Endodermal cell (in vitro differentiated cells): ENCODE data around the gene SLC11A1. TPM values are rescaled to one million over a fixed set of nuclear protein-coding genes. Genes with fewer than 3 reads are reported as not detected.

Experiments used
- DNase-seq: peaks from one replicate; pipeline ENCODE4 v3.0.0-alpha.2; 2017
- H3K27ac ChIP-seq: 2 replicates; pipeline ENCODE4 v1.5.1; 2013; ENCODE audit warnings: mild to moderate bottlenecking, low read depth, low read length, moderate library complexity
- H3K27me3 ChIP-seq: 2 replicates; pipeline ENCODE4 v1.6.1; 2013; ENCODE audit warnings: mild to moderate bottlenecking, low read length, moderate library complexity; ENCODE audit not compliant: insufficient read depth, control insufficient read depth, poor library complexity, severe bottlenecking
- H3K36me3 ChIP-seq: 2 replicates; pipeline ENCODE4 v1.7.0; 2013; ENCODE audit warnings: mild to moderate bottlenecking, low read length, moderate library complexity; ENCODE audit not compliant: control insufficient read depth, insufficient read depth
- H3K4me1 ChIP-seq: one replicate; pipeline ENCODE4 v1.7.0; 2013; ENCODE audit warnings: low read length; ENCODE audit not compliant: control insufficient read depth, insufficient read depth
- H3K4me3 ChIP-seq: 2 replicates; pipeline ENCODE4 v1.5.1; 2013; ENCODE audit warnings: mild to moderate bottlenecking, low read length, moderate library complexity
- H3K9ac ChIP-seq: 2 replicates; pipeline ENCODE4 v1.6.1; 2013; ENCODE audit warnings: mild to moderate bottlenecking, low read length, moderate library complexity; ENCODE audit not compliant: poor library complexity, severe bottlenecking; ENCODE audit errors: extremely low read depth
- H3K9me3 ChIP-seq: 2 replicates; pipeline ENCODE4 v1.6.1; 2013; ENCODE audit warnings: mild to moderate bottlenecking, low read length, moderate library complexity; ENCODE audit not compliant: control insufficient read depth
- H3K27ac Mint-ChIP-seq: 2 replicates; pipeline ENCODE4 v1.8.0; 2020; ENCODE audit warnings: mixed read lengths
- H3K27me3 Mint-ChIP-seq: 2 replicates; pipeline ENCODE4 v1.8.0; 2021; ENCODE audit warnings: mild to moderate bottlenecking, mixed read lengths; ENCODE audit not compliant: insufficient read depth
- H3K36me3 Mint-ChIP-seq: 2 replicates; pipeline ENCODE4 v1.8.0; 2020; ENCODE audit warnings: low read depth, mixed read lengths
- H3K4me1 Mint-ChIP-seq: 2 replicates; pipeline ENCODE4 v1.8.0; 2020; ENCODE audit warnings: mixed read lengths
- H3K4me3 Mint-ChIP-seq: 2 replicates; pipeline ENCODE4 v1.8.0; 2020; ENCODE audit warnings: mild to moderate bottlenecking, moderate library complexity, mixed read lengths
- H3K9me3 Mint-ChIP-seq: 2 replicates; pipeline ENCODE4 v1.8.0; 2020; ENCODE audit warnings: mild to moderate bottlenecking, mixed read lengths
- CTCF ChIP-seq: fragments of 200-600 bp; sonication (generic); conservative IDR thresholded peaks from 2 replicates; pipeline ENCODE4 v1.5.0; 2021; ENCODE audit warnings: antibody characterized with exemption, mild to moderate bottlenecking
- whole genome bisulfite sequencing, 2 experiments: methylation state at CpG; one replicate each; pipeline versions ENCODE4 v1.1.5 to v1.1.7; 2013; ENCODE audit warnings: missing lambda C conversion rate in 2 of 2, mixed read lengths in 1 of 2; ENCODE audit not compliant: insufficient coverage in 1 of 2, insufficient read length in 1 of 2; 5-methylcytosine and 5-hydroxymethylcytosine counted together
- total RNA-seq, 2 donors: library from RNA; stranded (reverse); fragmentation: NEBNext Ultra II Directional in 1 of 2; extraction: Animal tissue kit (Norgen Biotek cat#: 25700) in 1 of 2; gene quantifications; 2 replicates in 1 of 2; 3 replicates in 1 of 2; pipeline ENCODE4 v1.2.1, GENCODE V29; 2021

The SLC11A1 gene
- total RNA-seq, 2 donors from 2014 or later, result 0.09 TPM; not detected in 1

- Mint-ChIP-seq H3K4me3 (no peak overlapping the region), H3K36me3 (peaks cover 44% of the 10 kb centered on the region), H3K27me3 (no peaks in the 10 kb centered on the region), H3K4me1 (no peaks in the 10 kb centered on the region), H3K9me3 (no peaks in the 10 kb centered on the region), H3K27ac (no peak overlapping the region)
- WGBS, 2 experiments, result 83 to 87% methylated on average over 7 to 9 of the region's 9 CpGs
- DNase-seq, result no peak
- Histone ChIP-seq H3K4me3 (no peak overlapping the region), H3K9ac (no peak overlapping the region), H3K27me3 (no peaks in the 10 kb centered on the region), H3K27ac (no peak overlapping the region), H3K9me3 (no peaks in the 10 kb centered on the region), H3K36me3 (peaks cover 8% of the 10 kb centered on the region), H3K4me1 (no peaks in the 10 kb centered on the region)
- TF ChIP-seq CTCF, result no peak
Observed at GRCh38 chr2:218429911-218430692, 48.0 kb downstream of the SLC11A1 start.

GRCh38 chr2:218430721-218431120 is 48.6 kb downstream of the SLC11A1 start:
- Histone ChIP-seq H3K4me3 (no peak overlapping the region), H3K9me3 (no peaks in the 10 kb centered on the region), H3K36me3 (peaks cover 8% of the 10 kb centered on the region), H3K9ac (no peak overlapping the region), H3K27ac (no peak overlapping the region), H3K4me1 (no peaks in the 10 kb centered on the region), H3K27me3 (no peaks in the 10 kb centered on the region)
- no peak for DNase-seq
- no peaks in the 10 kb centered on the region for H3K27me3 Mint-ChIP-seq
- no peak overlapping the region for H3K27ac Mint-ChIP-seq
- WGBS, 2 experiments, result 91 to 92% methylated on average over 8 to 11 of the region's 11 CpGs
- H3K36me3 Mint-ChIP-seq, result peaks cover 40% of the 10 kb centered on the region
- TF ChIP-seq CTCF, result no peak
- H3K4me1 Mint-ChIP-seq, result no peaks in the 10 kb centered on the region
- no peaks in the 10 kb centered on the region for H3K9me3 Mint-ChIP-seq
- no peak overlapping the region for H3K4me3 Mint-ChIP-seq

GRCh38 chr2:218431878-218432277 is 49.8 kb downstream of the SLC11A1 start:
- DNase-seq, result no peak
- no peak overlapping the region for H3K27ac Mint-ChIP-seq

More at GRCh38 chr2:218431878-218432277, 49.8 kb downstream of the SLC11A1 start:
- H3K9me3 ChIP-seq, result no peaks in the 10 kb centered on the region
- H3K4me3 ChIP-seq, result no peak overlapping the region
- H3K27ac ChIP-seq, result no peak overlapping the region
- WGBS, 2 experiments, result 93 to 97% methylated on average over 6 to 10 of the region's 10 CpGs
- no peaks in the 10 kb centered on the region for H3K27me3 ChIP-seq
- Mint-ChIP-seq H3K4me1 (no peaks in the 10 kb centered on the region), H3K36me3 (peaks cover 35% of the 10 kb centered on the region), H3K4me3 (no peak overlapping the region), H3K27me3 (no peaks in the 10 kb centered on the region), H3K9me3 (no peaks in the 10 kb centered on the region)
- TF ChIP-seq CTCF, result no peak
- peaks cover 8% of the 10 kb centered on the region for H3K36me3 ChIP-seq
- no peak overlapping the region for H3K9ac ChIP-seq
- H3K4me1 ChIP-seq, result no peaks in the 10 kb centered on the region
